NCI-H2081 (cell line): Measurements from ENCODE around the gene KIF26B.
A peak's percentile ranks its signal among the peaks of the same experiment; 100 is the strongest.

ENCODE experiments used
- DNase-seq, 2 experiments: peaks; one replicate each; lab custom pipeline; 2025; lab: John Stamatoyannopoulos, UW

KIF26B gene

DNA sequence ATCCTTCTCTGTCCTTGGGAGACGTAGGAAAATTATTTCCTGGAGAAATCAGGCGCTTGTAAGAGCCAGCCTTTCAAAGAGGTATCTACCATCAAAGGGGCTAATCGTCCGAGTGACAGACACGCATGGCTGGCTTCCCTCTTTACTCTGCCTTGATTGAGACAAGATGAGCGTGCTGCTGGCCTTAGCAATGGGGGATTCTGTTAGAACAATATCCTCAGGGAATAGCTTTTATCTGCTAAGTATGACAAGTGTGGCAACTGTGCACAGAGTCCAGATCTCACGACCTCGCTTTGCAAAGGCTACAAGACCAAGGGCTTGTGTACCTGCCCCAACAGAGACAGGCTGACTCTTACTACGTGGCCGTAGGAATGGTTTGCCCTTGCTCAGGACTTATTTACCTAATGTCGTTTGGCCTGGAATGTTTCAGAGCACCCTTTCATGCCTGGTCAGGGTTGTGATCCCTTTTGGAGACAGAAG lies 417.1 kb downstream of the KIF26B start:
- DNase-seq = no peak

DNA sequence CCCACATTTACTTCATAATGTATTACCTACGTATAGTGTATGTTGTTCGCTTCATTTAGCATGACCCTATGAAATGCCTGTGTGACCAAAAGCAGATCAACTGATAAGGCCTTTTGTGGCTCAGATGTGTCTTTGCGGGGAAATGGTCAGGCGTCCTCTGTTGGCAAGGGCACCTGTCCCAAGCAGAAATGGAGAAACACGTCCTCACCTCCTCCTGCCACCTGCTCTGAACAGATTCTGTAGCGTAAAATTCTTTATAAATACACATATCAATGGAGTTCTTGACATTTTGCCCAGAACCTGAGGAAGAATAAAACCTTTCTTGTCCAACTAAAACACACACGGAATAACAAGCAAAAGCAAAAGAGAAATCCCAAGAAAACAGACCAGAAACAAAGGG lies 417.9 kb downstream of the KIF26B start:
- DNase-seq = no peak

DNA sequence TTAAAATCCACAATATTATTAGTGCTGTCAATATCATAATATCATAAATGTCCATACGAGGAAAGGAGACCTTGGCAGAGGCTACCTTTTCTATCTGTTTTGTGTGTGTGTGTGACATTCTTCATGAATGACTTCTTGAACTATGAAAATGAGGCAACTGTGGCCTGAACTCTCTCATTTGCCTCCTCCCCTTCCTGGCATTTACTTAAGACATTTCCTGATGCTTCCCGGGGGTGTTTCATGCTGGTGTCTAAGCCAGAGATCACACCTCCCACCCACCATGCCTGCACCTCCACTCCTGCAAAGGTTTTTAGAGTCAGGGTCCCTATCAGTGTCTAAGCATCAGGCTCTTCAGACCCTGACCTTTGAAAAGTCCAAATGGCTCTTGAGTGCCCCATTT lies 420.9 kb downstream of the KIF26B start:
- no peak for DNase-seq

DNA sequence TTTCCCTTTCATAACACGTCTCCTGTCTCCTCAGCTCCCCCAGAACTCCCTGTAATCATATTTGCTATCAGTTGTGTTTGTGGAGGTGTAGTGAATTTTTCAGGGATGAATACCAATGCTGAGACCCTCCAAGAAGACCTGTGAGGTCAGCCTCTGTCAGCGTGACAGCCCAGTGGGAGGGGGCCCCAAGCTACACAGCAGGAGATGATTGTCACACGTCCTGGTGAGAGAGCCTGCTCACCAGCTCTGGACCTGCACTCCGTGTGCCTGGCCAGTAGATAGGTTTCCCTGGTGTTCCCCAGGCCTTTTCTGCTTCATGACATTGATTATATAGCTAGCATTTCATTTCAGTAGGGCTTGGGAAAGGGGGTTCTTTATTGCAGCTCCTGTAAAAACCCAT lies 421.5 kb downstream of the KIF26B start:
- DNase-seq = no peak

DNA sequence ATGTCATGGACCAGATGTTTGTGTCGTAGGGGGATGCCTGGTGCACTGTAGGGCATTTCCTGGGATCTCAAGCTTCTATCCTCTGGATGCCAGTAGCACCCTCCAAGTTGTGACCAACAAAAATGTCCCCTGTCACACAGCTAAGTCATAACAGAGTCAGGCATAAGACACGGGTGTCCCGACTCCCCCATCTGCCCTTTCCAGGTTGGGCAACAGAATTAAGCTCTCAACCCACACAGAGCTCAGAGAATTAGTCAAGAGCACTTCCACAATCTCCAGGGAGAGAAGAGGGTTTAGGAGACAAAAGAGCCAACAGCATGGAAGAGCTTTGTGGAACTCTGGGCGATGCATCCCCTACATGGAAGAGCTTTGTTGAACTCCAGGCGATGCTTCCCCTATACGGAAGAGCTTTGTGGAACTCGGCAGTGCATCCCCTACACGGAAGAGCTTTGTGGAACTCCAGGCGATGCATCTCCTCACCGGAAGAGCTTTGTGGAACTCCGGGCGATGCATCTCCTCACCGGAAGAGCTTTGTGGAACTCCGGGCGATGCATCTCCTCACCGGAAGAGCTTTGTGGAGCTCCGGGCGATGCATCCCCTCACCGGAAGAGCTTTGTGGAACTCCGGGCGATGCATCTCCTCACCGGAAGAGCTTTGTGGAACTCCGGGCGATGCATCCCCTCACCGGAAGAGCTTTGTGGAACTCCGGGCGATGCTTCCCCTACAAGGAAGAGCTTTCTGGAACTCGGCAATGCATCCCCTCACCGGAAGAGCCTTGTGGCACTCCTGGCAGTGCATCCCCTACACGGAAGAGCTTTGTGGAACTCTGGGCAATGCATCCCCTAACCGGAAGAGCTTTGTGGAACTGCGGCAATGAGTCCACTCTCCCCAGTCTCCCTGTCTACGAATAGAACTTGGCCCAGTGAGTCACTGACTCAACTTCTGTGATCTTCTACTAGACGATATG lies 422.7 kb downstream of the KIF26B start:
- no peak for DNase-seq

- peak; percentile 83 for DNase-seq
These were observed 423.5 kb downstream of the KIF26B start for GRCh38 chr1:245578308-245578707.

- DNase-seq = no peak
These were observed 424.0 kb downstream of the KIF26B start for GRCh38 chr1:245578771-245579170.

- DNase-seq = no peak
These were observed 425.1 kb downstream of the KIF26B start for GRCh38 chr1:245579881-245580280.

- DNase-seq = no peak
These were observed 425.9 kb downstream of the KIF26B start for GRCh38 chr1:245580651-245581050.

DNA sequence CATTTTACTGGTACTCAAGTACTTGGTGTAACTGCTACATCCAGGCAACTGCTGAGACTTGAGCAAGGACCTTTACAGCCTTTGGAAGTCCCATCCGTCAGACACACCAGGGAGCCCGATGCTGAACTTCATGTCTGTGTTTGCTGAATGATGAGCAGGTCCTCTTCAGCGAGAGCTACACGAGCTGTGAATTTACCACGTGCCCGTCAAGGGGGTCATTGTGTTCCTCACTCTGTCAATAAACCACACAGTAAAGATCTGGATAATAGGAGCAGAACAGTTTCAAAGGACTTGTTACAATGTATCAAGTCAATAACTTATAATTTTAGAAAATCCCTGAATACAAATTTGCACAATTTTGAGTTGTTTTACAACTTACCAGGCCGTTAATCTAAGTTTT lies 427.2 kb downstream of the KIF26B start:
- no peak for DNase-seq

GRCh38 chr1:245583081-245583480 lies 428.3 kb downstream of the KIF26B start:
- DNase-seq = no peak

DNA sequence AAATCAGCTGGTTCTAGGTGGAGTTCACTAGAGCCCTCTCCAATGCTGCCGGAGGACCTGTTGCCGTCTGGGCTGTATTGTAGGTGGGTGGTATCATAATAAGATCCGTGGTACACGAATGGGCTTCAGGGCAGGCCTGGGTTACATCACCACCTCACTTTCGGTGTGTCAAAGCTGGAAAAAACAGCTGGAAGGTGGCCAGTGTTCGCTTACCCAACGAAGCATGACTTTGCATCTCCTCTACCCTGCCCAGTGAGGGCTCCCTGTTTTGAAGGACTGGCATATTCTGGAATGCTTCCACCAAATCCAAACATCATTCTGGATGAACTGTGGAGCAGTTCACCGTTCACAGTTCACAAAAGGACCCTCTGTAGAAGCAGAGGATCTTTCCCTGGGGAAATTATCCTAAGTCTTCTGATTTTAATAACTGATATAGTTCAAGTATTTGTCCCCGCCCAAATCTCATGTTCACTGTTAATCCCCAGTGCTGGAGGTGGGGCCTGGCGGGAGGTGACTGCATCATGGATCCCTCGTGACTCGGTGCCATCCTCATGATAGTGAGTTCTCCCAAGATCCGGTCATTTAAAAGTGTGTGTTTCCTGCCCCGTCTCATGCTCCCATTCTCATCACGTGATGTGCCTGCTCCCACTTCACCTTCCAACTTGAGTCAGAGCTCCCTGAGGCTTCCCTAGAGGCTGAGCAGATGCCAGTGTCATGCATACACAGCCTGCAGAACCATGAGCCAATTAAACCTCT lies 429.0 kb downstream of the KIF26B start:
- no peak for DNase-seq

- DNase-seq = no peak
These were observed 430.6 kb downstream of the KIF26B start for GRCh38 chr1:245585252-245585959.

DNA sequence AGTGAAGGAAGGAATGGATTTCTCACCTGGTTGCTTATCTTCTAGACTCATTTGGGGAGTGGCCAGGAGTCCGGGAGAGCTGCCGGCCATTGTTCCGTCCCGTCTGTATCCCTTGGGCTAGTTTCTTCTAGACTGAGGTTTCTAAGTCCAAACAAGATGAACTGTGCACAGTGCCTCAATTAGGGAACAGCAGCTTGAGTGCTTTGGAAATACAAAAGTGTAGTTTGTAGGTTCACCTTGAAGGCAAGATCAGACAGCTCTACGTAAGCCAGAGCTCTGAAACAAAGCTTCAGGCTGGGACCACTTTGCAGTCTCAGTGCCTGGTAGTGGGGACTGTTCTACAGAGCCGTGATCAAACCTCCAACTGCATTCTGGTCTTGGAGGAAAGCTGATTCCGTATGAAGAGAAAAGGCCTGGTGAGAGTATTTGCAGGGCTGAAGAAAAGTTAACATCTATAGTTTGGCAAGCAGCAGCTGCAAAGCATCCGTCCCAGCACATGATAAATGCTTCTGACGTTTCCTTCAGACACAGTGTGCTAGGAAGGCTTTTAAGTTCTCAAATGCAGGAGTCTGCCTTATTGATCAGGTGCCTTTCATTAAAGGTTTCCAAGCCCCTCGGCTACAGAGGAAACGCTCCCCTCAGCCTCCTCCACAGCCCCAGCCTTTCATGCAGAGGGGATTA lies 432.8 kb downstream of the KIF26B start:
- no peak for DNase-seq

DNA sequence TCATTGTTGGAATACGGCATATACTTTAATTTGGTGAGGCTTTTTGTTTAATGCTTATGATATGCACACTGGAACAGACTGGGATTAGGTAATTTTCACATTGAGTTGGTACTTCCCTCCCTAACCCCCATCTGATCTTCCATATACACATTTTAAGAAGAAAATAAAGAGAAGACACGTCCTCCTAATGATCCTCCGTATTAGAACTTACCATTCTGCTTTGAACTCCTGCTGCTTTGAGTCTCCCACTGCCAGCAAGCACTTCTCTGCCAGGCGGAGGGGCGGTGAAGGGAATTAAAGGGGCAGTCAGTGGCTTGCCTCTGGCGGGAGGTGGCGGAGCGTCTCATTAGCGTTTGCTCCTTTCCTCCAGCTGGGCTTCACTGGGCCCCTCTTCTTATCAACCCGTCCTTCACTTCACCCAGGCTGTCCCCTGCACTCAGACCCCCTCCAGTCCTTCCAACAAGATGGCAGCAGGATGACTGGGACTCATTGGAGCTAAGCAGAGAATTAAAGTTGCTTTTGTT lies 433.4 kb downstream of the KIF26B start:
- DNase-seq = no peak

GRCh38 chr1:245589316-245589715 lies 434.5 kb downstream of the KIF26B start:
- DNase-seq = no peak

DNA sequence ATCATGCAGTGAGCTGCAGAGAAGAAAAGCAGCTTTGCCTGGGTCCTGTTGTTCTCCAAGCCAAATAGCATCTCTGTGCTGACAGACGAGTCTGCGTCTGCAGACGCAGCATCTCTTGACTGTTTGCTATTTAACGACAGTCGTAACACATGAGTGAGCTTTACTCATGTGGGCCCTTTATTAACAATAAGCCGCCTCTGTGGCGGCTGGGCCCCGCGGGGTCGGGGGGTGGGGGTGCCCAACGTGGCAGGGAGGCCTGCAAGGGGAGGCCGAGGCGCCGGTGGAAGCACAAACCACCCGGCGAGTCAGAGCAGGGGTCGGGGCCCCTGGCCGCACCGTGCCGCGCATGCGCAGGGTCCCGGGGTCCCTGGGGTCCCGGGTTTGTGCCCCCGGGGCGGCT lies 435.1 kb downstream of the KIF26B start:
- DNase-seq = no peak

- no peak for DNase-seq
These were observed 435.9 kb downstream of the KIF26B start for GRCh38 chr1:245590726-245591125.

GRCh38 chr1:245591346-245592188 lies 436.8 kb downstream of the KIF26B start:
- DNase-seq = no peak

- no peak for DNase-seq
These were observed 437.3 kb downstream of the KIF26B start for GRCh38 chr1:245592189-245592460.
